H7 (cell line): ENCODE data around the gene JPH4. TPM values are rescaled to one million over a fixed set of nuclear protein-coding genes. Genes with fewer than 3 reads are reported as not detected.
A peak's percentile ranks its signal among the peaks of the same experiment; 100 is the strongest.

ENCODE experiments used
- DNase-seq: peaks from one replicate; pipeline ENCODE4 v3.0.0; 2012
- H3K27me3 ChIP-seq: 2 replicates; pipeline ENCODE4 v1.6.0; 2011; ENCODE audit warnings: mild to moderate bottlenecking, low read length; ENCODE audit not compliant: control insufficient read depth, insufficient read depth
- H3K36me3 ChIP-seq: replicated peaks from 2 replicates; pipeline ENCODE4 v1.5.1; 2011; ENCODE audit warnings: low read length; ENCODE audit not compliant: control insufficient read depth, insufficient read depth
- H3K4me3 ChIP-seq: 2 replicates; pipeline ENCODE4 v1.5.1; 2011; ENCODE audit warnings: low read depth, mild to moderate bottlenecking, control low read depth, low read length, moderate library complexity; ENCODE audit not compliant: insufficient read depth
- total RNA-seq: library from RNA; depleted of rRNA; stranded (reverse); fragments of >200 nt; shearing (Covaris generic); gene quantifications from 2 replicates; pipeline ENCODE4 v1.2.3, GENCODE V29; 2014

The JPH4 gene
- total RNA-seq, 1 experiment from 2014 or later: 2.0 TPM

GRCh38 chr14:23531391-23531790, 47.2 kb downstream of the JPH4 start:
- DNase-seq: no peak
- Histone ChIP-seq H3K27me3 (no peaks in the 10 kb centered on the region), H3K36me3 (peaks cover 45% of the 10 kb centered on the region), H3K4me3 (no peak overlapping the region)

DNA sequence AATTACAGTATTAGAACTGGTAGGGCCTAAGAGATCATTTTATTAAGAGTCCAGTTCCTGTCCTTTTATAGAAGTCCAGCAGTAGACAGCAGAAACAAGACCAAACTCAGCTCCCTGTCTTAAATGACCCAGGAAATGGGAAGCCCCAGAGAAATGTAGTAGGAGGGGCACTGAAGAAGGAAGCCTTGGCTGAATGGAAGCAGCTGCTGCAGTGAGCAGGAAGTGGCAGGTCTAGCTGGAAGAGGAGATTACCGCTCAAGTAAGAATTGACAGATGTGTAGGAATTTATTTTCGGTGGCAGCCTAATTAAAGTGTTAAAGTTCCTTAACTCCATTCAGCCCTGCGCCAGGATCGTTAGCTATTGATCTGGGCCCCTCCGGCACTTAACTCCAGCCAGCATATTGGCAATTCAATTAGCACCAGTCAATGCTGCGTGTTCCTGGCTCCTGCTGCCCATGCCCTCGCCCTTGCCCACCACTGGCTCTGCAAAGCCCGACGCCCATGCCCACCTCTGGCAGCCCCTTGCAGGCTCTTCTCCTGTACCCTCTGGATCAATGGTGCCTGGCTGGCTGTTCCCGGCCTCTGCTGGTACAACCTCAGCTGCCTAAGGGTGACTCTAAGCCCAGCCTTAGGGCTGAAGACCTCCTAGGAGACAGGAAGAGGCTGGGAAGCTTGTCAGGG, 48.1 kb downstream of the JPH4 start:
- no peak for DNase-seq
- Histone ChIP-seq H3K36me3 (peaks cover 51% of the 10 kb centered on the region), H3K4me3 (no peak overlapping the region), H3K27me3 (no peaks in the 10 kb centered on the region)

DNA sequence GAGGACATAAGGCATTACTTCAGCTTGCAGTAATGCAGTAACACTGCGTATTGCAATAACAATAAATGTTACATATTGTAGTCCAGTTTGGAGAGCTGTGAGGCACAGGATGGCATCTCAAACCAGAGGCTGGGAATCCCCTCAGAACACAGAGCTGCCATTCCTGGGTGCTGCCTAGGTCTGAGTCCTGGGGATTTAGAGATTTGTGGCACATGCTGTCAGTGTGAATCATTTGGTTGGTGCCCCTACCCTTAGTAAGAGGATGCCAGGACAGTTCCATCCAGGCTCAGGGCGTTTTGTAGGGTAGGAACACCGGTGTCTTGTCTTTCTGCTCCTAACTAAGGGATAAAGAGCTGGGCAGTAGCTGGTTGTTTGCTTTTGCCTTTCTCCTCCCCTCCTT, 49.6 kb downstream of the JPH4 start:
- no peaks in the 10 kb centered on the region for H3K27me3 ChIP-seq
- no peak overlapping the region for H3K4me3 ChIP-seq
- DNase-seq: no peak
- peaks cover 48% of the 10 kb centered on the region for H3K36me3 ChIP-seq

DNA sequence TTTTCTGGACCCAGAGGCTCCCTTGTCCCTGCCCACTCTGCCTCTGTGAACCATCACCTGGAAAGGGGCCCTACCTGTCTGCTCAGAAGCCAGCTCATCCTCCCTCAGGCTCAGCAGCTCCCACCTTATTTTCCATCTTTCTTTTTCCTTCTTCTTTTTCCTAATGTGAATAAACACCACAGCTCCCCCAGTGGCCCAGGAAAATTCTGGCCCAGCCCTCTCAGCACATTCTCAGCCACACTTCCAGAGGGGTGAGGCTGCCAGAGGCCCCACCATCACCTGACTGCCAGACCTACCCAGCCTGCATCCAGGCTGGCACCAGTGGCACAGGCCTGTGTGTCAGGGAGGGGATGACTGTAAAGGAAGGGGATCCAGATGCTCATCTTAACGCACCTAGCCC, 50.0 kb downstream of the JPH4 start:
- Histone ChIP-seq H3K36me3 (peaks cover 46% of the 10 kb centered on the region), H3K4me3 (no peak overlapping the region), H3K27me3 (no peaks in the 10 kb centered on the region)
- DNase-seq: peak; percentile 79

GRCh38 chr14:23525611-23526010, 53.0 kb downstream of the JPH4 start:
- DNase-seq: peak; percentile 76
- Histone ChIP-seq H3K4me3 (no peak overlapping the region), H3K27me3 (no peaks in the 10 kb centered on the region), H3K36me3 (peaks cover 32% of the 10 kb centered on the region)

- H3K27me3 ChIP-seq: no peaks in the 10 kb centered on the region
- peaks cover 32% of the 10 kb centered on the region for H3K36me3 ChIP-seq
- H3K4me3 ChIP-seq: no peak overlapping the region
- no peak for DNase-seq
Measured at GRCh38 chr14:23524954-23525353, 53.6 kb downstream of the JPH4 start.

- Histone ChIP-seq H3K27me3 (no peaks in the 10 kb centered on the region), H3K36me3 (peaks cover 22% of the 10 kb centered on the region), H3K4me3 (no peak overlapping the region)
- no peak for DNase-seq
Measured at GRCh38 chr14:23523229-23524016, 55.2 kb downstream of the JPH4 start.

GRCh38 chr14:23522643-23523198, 55.9 kb downstream of the JPH4 start:
- H3K27me3 ChIP-seq: no peaks in the 10 kb centered on the region
- no peak for DNase-seq
- H3K4me3 ChIP-seq: no peak overlapping the region
- peaks cover 18% of the 10 kb centered on the region for H3K36me3 ChIP-seq

DNA sequence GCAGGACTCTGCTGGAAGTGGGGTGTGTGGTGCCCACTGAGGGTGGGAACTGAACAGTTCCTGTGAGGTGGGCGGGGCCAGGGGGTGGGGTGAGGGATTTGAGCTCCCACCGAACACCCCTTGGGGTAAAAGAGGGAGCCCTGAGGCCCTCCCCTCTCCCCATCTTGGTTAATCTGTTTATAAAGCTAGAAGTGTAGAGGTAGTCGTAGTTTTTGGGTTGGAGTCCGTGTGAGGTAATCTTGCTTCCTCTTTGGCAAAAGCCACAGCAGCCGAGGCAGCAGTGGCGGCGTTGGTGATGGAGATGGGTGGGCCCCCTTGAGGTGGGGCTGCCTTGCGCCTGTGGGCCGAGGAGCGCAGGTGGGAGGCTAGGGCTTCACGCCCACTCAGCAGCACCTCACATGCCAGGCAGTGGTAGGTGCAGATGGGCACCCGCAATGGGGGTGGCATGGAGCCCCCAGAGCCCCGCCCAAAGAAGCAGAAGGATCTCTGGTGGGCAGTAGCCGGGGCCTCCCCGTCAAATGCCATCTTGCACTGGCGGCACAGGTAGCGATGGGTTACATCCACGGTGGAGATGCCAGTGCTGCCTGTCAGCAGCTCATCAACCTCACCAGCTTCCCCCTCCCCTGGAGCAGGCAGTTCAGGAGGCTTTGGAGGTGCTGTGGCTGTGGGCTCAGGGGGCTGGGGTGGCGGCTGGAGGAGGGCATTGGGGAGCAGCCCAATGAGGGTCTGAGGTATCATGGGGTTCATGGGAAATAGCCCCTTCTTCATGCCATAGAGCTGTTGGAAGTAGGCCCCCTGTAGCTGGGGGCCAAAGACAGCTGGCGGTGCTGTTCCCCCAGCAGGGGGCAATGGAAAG, 56.6 kb downstream of the JPH4 start:
- Histone ChIP-seq H3K27me3 (no peaks in the 10 kb centered on the region), H3K36me3 (peaks cover 12% of the 10 kb centered on the region), H3K4me3 (no peak overlapping the region)
- no peak for DNase-seq

- Histone ChIP-seq H3K27me3 (no peaks in the 10 kb centered on the region), H3K36me3 (peaks cover 4% of the 10 kb centered on the region), H3K4me3 (no peak overlapping the region)
- DNase-seq: peak; percentile 69
Measured at GRCh38 chr14:23520899-23521533, 57.6 kb downstream of the JPH4 start.

DNA sequence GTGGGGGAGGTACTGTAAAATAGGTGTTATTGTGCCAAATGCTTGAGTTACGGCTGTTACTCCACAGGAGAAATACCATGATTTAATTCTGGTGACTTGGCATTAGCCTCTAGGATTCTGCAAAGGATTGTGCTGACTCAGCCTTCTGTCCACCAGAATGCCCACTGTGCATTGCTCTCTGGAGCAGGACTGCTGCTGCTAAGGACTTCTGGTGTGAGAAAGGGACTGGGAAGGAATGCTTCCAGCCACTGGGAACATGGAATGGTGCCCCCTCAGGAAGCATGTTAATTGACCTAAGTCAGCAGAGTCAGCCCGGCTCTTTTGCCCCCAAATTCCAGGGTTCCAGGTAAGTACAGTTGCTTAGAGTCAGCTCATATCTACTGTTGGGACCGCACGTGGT, 59.9 kb downstream of the JPH4 start:
- peak; percentile 68 for DNase-seq
- no peaks in the 10 kb centered on the region; the same call in 1 of the 2 replicates for H3K36me3 ChIP-seq
- H3K27me3 ChIP-seq: no peaks in the 10 kb centered on the region; the same call in 1 of the 2 replicates
- H3K4me3 ChIP-seq: no peak overlapping the region
